Measurements from ENCODE around the gene DOCK11.
"Not testable (repeated sequence)": the region's sequence is repeated elsewhere in the genome, so short reads cannot be mapped to it uniquely, and the experiment has no call there.

Gene DOCK11

GRCh38 chrX:118669435-118669834 lies 173.8 kb downstream of the DOCK11 start:
- Histone ChIP-seq H3K27ac (no peak overlapping the region), H3K4me3 (no peak overlapping the region)

GRCh38 chrX:118675326-118675965 lies 179.8 kb downstream of the DOCK11 start:
- Histone ChIP-seq H3K27ac (no peak overlapping the region), H3K4me3 (no peak overlapping the region)

- Histone ChIP-seq H3K4me3 (no peak overlapping the region), H3K27ac (no peak overlapping the region)
Measured at GRCh38 chrX:118675966-118676349, 180.3 kb downstream of the DOCK11 start.

GRCh38 chrX:118677318-118677717 lies 181.7 kb downstream of the DOCK11 start:
- Histone ChIP-seq H3K4me3 (no peak overlapping the region), H3K27ac (no peak overlapping the region)

GRCh38 chrX:118679290-118679689 lies 183.7 kb downstream of the DOCK11 start:
- Histone ChIP-seq H3K27ac (no peak overlapping the region), H3K4me3 (no peak overlapping the region)

GRCh38 chrX:118682258-118683014 lies 186.8 kb downstream of the DOCK11 start:
- no peak overlapping the region for H3K27ac ChIP-seq
- no peak overlapping the region for H3K4me3 ChIP-seq

GRCh38 chrX:118685393-118685792 lies 189.8 kb downstream of the DOCK11 start:
- H3K4me3 ChIP-seq = no peak overlapping the region
- no peak overlapping the region for H3K27ac ChIP-seq

GRCh38 chrX:118688935-118689334 lies 193.3 kb downstream of the DOCK11 start:
- no peak overlapping the region for H3K4me3 ChIP-seq
- H3K27ac ChIP-seq = no peak overlapping the region

GRCh38 chrX:118693843-118694242 lies 198.2 kb downstream of the DOCK11 start:
- H3K4me3 ChIP-seq = no peak overlapping the region
- H3K27ac ChIP-seq = no peak overlapping the region

- no peak overlapping the region for H3K4me3 ChIP-seq
- H3K27ac ChIP-seq = no peak overlapping the region
Measured at GRCh38 chrX:118694638-118695037, 199.0 kb downstream of the DOCK11 start.

GRCh38 chrX:118698516-118699170 lies 203.0 kb downstream of the DOCK11 start:
- Histone ChIP-seq H3K4me3 (no peak overlapping the region), H3K27ac (peak overlapping the region in 1 of 21 experiments; percentile 22)

- Histone ChIP-seq H3K27ac (no peak overlapping the region), H3K4me3 (no peak overlapping the region)
Measured at GRCh38 chrX:118702741-118703140, 207.1 kb downstream of the DOCK11 start.

GRCh38 chrX:118706681-118707080 lies 211.1 kb downstream of the DOCK11 start:
- Histone ChIP-seq H3K27ac (no peak overlapping the region), H3K4me3 (no peak overlapping the region)

GRCh38 chrX:118714521-118714920 lies 218.9 kb downstream of the DOCK11 start:
- H3K27ac ChIP-seq = no peak overlapping the region
- H3K4me3 ChIP-seq = no peak overlapping the region

- H3K4me3 ChIP-seq, H3K27ac ChIP-seq: not testable (repeated sequence)
Measured at GRCh38 chrX:118715917-118716316, 220.3 kb downstream of the DOCK11 start.

GRCh38 chrX:118716833-118717232 lies 221.2 kb downstream of the DOCK11 start:
- peak overlapping the region in 2 of 21 experiments; percentile 36 to 42 for H3K27ac ChIP-seq
- not testable (repeated sequence) for H3K4me3 ChIP-seq

GRCh38 chrX:118717678-118718391 lies 222.2 kb downstream of the DOCK11 start:
- Histone ChIP-seq H3K27ac (peak overlapping the region in 6 of 21 experiments; percentile 14 to 76 (median 42)), H3K4me3 (no peak overlapping the region)

- H3K27ac ChIP-seq = peak overlapping the region in 6 of 21 experiments; percentile 31 to 76 (median 54)
- H3K4me3 ChIP-seq = no peak overlapping the region
Measured at GRCh38 chrX:118718737-118719136, 223.1 kb downstream of the DOCK11 start.

GRCh38 chrX:118720058-118720707 lies 224.6 kb downstream of the DOCK11 start:
- H3K4me3 ChIP-seq = no peak overlapping the region

GRCh38 chrX:118723376-118723775 lies 227.8 kb downstream of the DOCK11 start:
- H3K27ac ChIP-seq = no peak overlapping the region

More at GRCh38 chrX:118720058-118720707, 224.6 kb downstream of the DOCK11 start:
- no peak overlapping the region for H3K27ac ChIP-seq

More at GRCh38 chrX:118723376-118723775, 227.8 kb downstream of the DOCK11 start:
- H3K4me3 ChIP-seq = no peak overlapping the region
